Measurements from ENCODE around the gene SPDYE2.
"Not testable (repeated sequence)": the region's sequence is repeated elsewhere in the genome, so short reads cannot be mapped to it uniquely, and the experiment has no call there.

DNA sequence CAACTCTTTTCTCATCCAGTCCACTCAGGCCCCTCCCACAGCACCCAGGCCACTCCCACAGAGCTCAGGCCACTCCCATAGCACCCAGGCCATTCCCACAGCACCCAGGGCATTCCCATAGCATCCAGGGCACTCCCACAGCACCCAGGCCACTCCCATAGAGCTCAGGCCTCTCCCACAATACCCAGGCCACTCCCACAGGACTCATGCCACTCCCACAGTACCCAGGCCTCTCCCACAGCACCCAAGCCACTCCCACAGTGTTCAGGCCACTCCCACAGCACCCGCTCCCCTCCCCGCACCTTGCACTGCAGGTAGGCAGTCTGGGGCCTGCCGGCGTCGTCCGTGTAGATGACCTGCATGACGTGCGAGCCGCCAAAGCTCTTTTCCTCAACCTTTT lies 38.8 kb downstream of the SPDYE2 start:
- TF ChIP-seq, protein P1, sequence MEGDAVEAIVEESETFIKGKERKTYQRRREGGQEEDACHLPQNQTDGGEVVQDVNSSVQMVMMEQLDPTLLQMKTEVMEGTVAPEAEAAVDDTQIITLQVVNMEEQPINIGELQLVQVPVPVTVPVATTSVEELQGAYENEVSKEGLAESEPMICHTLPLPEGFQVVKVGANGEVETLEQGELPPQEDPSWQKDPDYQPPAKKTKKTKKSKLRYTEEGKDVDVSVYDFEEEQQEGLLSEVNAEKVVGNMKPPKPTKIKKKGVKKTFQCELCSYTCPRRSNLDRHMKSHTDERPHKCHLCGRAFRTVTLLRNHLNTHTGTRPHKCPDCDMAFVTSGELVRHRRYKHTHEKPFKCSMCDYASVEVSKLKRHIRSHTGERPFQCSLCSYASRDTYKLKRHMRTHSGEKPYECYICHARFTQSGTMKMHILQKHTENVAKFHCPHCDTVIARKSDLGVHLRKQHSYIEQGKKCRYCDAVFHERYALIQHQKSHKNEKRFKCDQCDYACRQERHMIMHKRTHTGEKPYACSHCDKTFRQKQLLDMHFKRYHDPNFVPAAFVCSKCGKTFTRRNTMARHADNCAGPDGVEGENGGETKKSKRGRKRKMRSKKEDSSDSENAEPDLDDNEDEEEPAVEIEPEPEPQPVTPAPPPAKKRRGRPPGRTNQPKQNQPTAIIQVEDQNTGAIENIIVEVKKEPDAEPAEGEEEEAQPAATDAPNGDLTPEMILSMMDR (IDR thresholded peaks at IDR 0.05) = not testable (repeated sequence)
- not testable (repeated sequence) for TF ChIP-seq ZFX (IDR thresholded peaks at IDR 0.05; ENCODE audit: borderline replicate concordance)
